Left ventricle myocardium inferior (tissue), 1 donor: Measurements from ENCODE around the gene EXOSC3. TPM values are rescaled to one million over a fixed set of nuclear protein-coding genes. Genes with fewer than 3 reads are reported as not detected.
"Not testable (repeated sequence)": the region's sequence is repeated elsewhere in the genome, so short reads cannot be mapped to it uniquely, and the experiment has no call there.

Experiments used
- DNase-seq: peaks from one replicate; pipeline ENCODE4 v3.0.0-alpha.2; 2020
- H3K27ac ChIP-seq: fragments of 200-600 bp; replicated peaks from 2 replicates; pipeline ENCODE4 v1.8.0; 2021
- H3K27me3 ChIP-seq: fragments of 200-600 bp; 2 replicates; pipeline ENCODE4 v1.8.0; 2021; ENCODE audit warnings: low read depth
- H3K36me3 ChIP-seq: fragments of 200-600 bp; 2 replicates; pipeline ENCODE4 v1.8.0; 2021
- H3K4me1 ChIP-seq: fragments of 200-600 bp; 2 replicates; pipeline ENCODE4 v1.8.0; 2021
- H3K4me3 ChIP-seq: fragments of 200-600 bp; 2 replicates; pipeline ENCODE4 v1.8.0; 2021; ENCODE audit warnings: mild to moderate bottlenecking, moderate library complexity
- H3K9me3 ChIP-seq: fragments of 200-600 bp; replicated peaks from 2 replicates; pipeline ENCODE4 v1.8.0; 2021
- intact Hi-C: fragments of 100-400 bp; cut with micrococcal nuclease; formaldehyde crosslinking; loops from one replicate; pipeline ENCODE4 v1.11.0; 2022
- total RNA-seq: library from RNA; stranded (reverse); fragmentation: NEBNext Ultra II Directional; extraction: Animal tissue kit (Norgen Biotek cat#: 25700); gene quantifications from one replicate; pipeline ENCODE4 v1.2.1, GENCODE V29; 2021
- TF ChIP-seq, protein P1 (sequence below): fragments of 200-600 bp; IDR thresholded peaks from 2 replicates; pipeline ENCODE4 v1.8.0; 2021; ENCODE audit warnings: antibody characterized with exemption, mild to moderate bottlenecking, borderline replicate concordance
- donor health status: DM: no; HTN: yes; CAD: no; lungs with severe emphysema.

EXOSC3 gene
- total RNA-seq, 1 donor from 2014 or later, result 15.9 TPM

DNA sequence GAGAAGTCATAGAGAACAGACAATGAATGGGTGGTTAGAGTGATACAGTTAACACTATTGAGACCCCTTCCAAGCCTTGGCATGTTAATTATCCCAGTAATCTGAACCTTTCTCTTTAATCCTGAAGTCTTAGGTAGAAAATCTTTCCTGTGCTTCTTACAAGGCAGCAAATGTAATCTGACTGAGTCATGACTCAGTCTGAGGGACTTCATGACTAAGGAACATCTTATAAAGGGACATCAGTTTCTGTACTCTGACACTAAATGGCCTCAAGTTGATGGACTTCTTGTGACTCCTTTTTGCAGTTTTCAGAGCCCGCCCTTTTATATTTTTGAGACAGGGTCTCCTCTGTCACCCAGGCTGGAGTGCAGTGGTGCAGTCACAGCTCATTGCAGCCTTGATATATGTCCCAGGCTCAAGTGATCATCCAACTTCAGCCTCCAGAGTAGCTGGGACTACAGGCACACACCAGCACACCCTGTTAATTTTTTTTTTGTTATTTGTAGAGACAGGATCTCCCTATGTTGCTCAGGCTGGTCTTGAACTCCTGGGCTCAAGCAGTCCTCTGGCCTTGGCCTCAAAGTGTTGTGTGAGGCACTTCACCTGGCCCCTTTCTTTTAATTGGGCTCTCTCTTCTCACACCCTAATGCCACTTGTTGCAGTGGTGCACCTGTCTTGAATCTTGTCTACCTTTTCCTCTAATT lies 9.5 kb downstream of the EXOSC3 start:
- DNase-seq, result no peak
- Histone ChIP-seq H3K4me3 (no peak overlapping the region), H3K27me3 (no peaks in the 10 kb centered on the region), H3K36me3 (peaks cover 75% of the 10 kb centered on the region), H3K27ac (no peak overlapping the region), H3K9me3 (no peaks in the 10 kb centered on the region), H3K4me1 (no peaks in the 10 kb centered on the region)
- TF ChIP-seq, protein P1, sequence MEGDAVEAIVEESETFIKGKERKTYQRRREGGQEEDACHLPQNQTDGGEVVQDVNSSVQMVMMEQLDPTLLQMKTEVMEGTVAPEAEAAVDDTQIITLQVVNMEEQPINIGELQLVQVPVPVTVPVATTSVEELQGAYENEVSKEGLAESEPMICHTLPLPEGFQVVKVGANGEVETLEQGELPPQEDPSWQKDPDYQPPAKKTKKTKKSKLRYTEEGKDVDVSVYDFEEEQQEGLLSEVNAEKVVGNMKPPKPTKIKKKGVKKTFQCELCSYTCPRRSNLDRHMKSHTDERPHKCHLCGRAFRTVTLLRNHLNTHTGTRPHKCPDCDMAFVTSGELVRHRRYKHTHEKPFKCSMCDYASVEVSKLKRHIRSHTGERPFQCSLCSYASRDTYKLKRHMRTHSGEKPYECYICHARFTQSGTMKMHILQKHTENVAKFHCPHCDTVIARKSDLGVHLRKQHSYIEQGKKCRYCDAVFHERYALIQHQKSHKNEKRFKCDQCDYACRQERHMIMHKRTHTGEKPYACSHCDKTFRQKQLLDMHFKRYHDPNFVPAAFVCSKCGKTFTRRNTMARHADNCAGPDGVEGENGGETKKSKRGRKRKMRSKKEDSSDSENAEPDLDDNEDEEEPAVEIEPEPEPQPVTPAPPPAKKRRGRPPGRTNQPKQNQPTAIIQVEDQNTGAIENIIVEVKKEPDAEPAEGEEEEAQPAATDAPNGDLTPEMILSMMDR, result no peak
- intact Hi-C loops, result no loop called here

DNA sequence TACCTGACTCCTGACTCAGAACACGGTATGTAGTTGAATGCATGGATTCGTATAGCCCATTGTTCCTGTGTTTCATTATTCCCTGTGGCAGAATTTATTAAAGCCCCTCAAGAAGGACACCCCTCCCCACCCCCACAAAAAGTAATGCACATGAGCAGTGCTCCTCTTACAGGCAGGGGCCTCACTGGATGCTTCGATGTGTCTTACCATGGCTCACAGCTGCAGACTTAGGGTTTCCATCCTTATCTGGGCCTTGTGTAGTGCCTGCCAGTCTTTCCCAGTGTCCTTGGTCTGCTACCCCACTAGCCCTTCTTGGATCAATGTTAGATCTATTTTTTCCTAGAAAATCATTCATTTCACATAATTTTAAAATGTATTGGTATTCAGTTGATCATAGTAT lies 14.9 kb downstream of the EXOSC3 start:
- H3K4me1 ChIP-seq, result no peaks in the 10 kb centered on the region
- intact Hi-C loops, result no loop called here
- H3K27me3 ChIP-seq, result no peaks in the 10 kb centered on the region
- TF ChIP-seq, protein P1, result no peak
- no peak overlapping the region for H3K27ac ChIP-seq
- H3K4me3 ChIP-seq, result no peak overlapping the region
- DNase-seq, result no peak
- no peaks in the 10 kb centered on the region for H3K9me3 ChIP-seq
- H3K36me3 ChIP-seq, result peaks cover 41% of the 10 kb centered on the region

DNA sequence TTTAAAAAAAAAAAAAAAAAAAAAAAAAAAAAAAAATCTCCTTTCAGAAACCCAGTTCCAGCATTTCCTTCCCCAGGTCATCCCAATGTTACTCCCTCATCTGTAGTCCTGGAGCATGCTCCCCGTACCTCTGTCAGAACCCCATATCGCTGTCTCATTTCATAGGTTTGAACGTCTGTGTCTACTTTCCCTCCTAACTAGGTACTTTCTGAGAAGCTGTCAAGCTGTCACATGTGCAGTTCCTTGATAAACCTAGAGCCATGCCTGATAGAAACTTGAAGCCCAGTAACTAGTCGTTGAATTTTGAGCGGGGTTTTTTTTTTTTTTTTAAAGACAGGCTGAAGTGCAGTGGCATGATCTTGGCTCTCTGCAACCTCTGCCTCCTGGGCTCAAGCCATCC lies 15.6 kb downstream of the EXOSC3 start:
- intact Hi-C loops, result no loop called here
- no peak overlapping the region for H3K4me3 ChIP-seq
- DNase-seq, result no peak

DNA sequence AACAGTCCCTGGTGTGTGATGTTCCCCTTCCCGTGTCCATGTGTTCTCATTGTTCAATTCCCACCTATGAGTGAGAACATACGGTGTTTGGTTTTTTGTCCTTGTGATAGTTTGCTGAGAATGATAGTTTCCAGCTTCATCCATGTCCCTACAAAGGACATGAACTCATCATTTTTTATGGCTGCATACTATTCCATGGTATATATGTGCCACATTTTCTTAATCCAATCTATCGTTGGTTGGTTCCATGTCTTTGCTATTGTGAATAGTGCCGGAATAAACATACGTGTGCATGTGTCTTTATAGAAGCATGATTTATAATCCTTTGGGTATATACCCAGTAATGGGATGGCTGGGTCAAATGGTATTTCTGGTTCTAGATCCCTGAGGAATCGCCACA lies 19.6 kb downstream of the EXOSC3 start:
- H3K9me3 ChIP-seq, intact Hi-C loops, H3K27ac ChIP-seq, DNase-seq, H3K27me3 ChIP-seq, H3K4me3 ChIP-seq, H3K4me1 ChIP-seq: not testable (repeated sequence)
- H3K36me3 ChIP-seq, result peaks cover 43% of the 10 kb centered on the region

More for the DNA sequence above, 15.6 kb downstream of the EXOSC3 start:
- H3K27me3 ChIP-seq, result no peaks in the 10 kb centered on the region
- TF ChIP-seq, protein P1, result no peak
- H3K4me1 ChIP-seq, result no peaks in the 10 kb centered on the region
- no peak overlapping the region for H3K27ac ChIP-seq
- no peaks in the 10 kb centered on the region for H3K9me3 ChIP-seq
- peaks cover 47% of the 10 kb centered on the region for H3K36me3 ChIP-seq

DNA sequence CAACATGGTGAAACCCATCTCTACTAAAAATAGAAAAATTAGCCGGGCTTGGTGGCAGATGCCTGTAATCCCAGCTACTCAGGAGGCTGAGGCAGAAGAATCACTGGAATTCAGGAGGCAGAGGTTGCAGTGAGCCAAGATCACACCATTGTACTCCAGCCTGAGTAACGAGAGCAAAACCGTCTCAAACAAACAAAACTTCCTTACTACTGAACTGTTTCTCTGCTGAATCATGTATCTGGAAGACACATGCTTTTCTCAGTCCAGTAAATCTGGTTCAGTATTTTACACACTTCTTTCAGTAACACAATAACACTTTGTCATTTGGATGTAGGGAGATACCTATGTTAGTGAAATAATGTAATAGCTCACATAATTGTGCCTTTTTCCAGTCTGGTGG lies 23.4 kb downstream of the EXOSC3 start:
- Histone ChIP-seq H3K4me1 (no peaks in the 10 kb centered on the region), H3K4me3 (no peak overlapping the region), H3K36me3 (peaks cover 38% of the 10 kb centered on the region), H3K27me3 (no peaks in the 10 kb centered on the region), H3K9me3 (no peaks in the 10 kb centered on the region), H3K27ac (no peak overlapping the region)
- intact Hi-C loops, result no loop called here
- DNase-seq, result no peak
- TF ChIP-seq, protein P1, result no peak

DNA sequence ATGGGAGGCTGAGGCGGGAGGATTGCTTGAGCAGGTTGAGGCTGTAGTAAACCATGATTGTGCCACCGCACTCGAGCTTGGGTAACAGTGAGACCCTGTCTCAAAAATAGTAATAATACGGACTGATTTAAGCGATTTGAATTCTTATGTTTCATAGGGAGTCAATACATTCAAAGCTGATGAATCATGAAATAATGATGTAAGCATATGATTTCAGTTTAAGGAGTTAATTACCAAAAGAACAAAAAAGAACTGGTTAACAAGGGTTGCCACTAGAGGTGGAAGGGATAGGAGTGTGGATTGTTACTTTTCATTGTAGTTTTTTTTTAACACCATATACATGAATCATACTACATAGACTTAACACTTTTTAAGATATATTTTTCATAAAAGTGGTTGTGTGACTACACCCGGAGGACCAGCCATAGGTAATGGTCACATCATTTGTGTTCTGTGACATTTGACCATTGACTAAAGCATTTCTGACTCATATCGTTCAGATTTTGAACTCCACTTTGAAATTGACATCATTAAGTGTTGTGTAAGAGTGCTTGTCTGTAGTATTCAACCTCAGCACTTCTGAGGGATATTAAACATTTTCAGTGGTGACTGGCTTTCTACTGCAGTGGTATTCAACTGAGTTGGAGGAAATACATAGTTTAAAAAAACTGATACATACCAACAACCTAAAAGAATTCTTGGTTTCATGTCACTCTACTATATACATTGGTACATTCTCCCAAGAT lies 24.3 kb downstream of the EXOSC3 start:
- H3K4me1 ChIP-seq, result no peaks in the 10 kb centered on the region

More for the DNA sequence above, 24.3 kb downstream of the EXOSC3 start:
- intact Hi-C loops, result no loop called here
- Histone ChIP-seq H3K27ac (no peak overlapping the region), H3K4me3 (no peak overlapping the region), H3K9me3 (no peaks in the 10 kb centered on the region), H3K27me3 (no peaks in the 10 kb centered on the region), H3K36me3 (peaks cover 38% of the 10 kb centered on the region)
- DNase-seq, result no peak
- TF ChIP-seq, protein P1, result no peak
